T-helper 17 cell (primary cell): ENCODE data around the gene RAP2B. TPM values are rescaled to one million over a fixed set of nuclear protein-coding genes. Genes with fewer than 3 reads are reported as not detected.
"Not testable (repeated sequence)": the region's sequence is repeated elsewhere in the genome, so short reads cannot be mapped to it uniquely, and the experiment has no call there.

ENCODE experiments used
- ATAC-seq: fragments of 150-1000 bp; cut with Tn5 transposase; 2 replicates; pipeline ENCODE4 v1.10.0; 2021; ENCODE audit warnings: mild to moderate bottlenecking, moderate library complexity
- DNase-seq, 3 donors: peaks; one replicate each; pipeline versions ENCODE4 v3.0.0 to v3.0.0-alpha.2; 2020 to 2021
- H3K9me3 ChIP-seq: one replicate; pipeline ENCODE4 v1.7.0; 2013; ENCODE audit warnings: low read length, mild to moderate bottlenecking; ENCODE audit not compliant: control insufficient read depth, poor library complexity, severe bottlenecking
- H3K27ac Mint-ChIP-seq: one replicate; pipeline ENCODE4 v1.8.0; 2022; ENCODE audit warnings: mild to moderate bottlenecking, moderate library complexity, mixed read lengths
- H3K27me3 Mint-ChIP-seq: one replicate; pipeline ENCODE4 v1.8.0; 2022; ENCODE audit warnings: mixed read lengths
- H3K36me3 Mint-ChIP-seq: one replicate; pipeline ENCODE4 v1.8.0; 2022; ENCODE audit warnings: low read depth, mixed read lengths
- H3K4me1 Mint-ChIP-seq: one replicate; pipeline ENCODE4 v1.8.0; 2022; ENCODE audit warnings: mild to moderate bottlenecking, mixed read lengths
- H3K4me3 Mint-ChIP-seq: one replicate; pipeline ENCODE4 v1.8.0; 2022; ENCODE audit warnings: mild to moderate bottlenecking, moderate library complexity, mixed read lengths
- total RNA-seq, 4 donors: library from RNA in 2 of 4; stranded (reverse) in 2 of 4; gene quantifications; one replicate each; pipeline ENCODE4 v1.2.3 and lab custom pipeline; 2022 to 2026

Gene RAP2B
- total RNA-seq, 2 donors from 2014 or later, result 19.7 to 34.3 TPM

GRCh38 chr3:153190923-153191322 lies 28.9 kb downstream of the RAP2B start:
- H3K9me3 ChIP-seq, result no peaks in the 10 kb centered on the region
- H3K4me1 Mint-ChIP-seq, result peaks cover 3% of the 10 kb centered on the region
- no peaks in the 10 kb centered on the region for H3K27me3 Mint-ChIP-seq
- DNase-seq, result no peak
- H3K4me3 Mint-ChIP-seq, result no peak overlapping the region
- peaks cover 2% of the 10 kb centered on the region for H3K36me3 Mint-ChIP-seq
- no peak overlapping the region for H3K27ac Mint-ChIP-seq
- ATAC-seq, result no peak

DNA sequence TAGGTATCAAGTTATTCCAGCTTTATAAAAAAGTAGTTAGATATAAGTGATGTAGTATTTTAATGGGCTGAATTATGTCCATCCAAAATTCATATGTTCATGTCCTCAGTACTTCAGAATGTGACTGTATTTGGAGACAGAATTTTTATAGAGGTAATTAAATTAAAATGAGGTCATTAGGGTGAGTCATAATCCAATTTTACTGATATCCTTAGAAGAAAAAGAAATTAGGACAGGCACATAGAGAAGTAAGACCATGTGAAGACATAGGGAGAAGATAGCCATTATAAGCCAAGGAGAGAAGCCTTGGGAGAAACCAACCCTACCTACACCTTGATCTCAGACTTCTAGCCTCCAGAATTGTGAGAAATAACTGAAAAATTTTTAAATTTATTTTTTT lies 30.3 kb downstream of the RAP2B start:
- Mint-ChIP-seq H3K27me3 (no peaks in the 10 kb centered on the region), H3K4me1 (no peaks in the 10 kb centered on the region), H3K36me3 (peaks cover 2% of the 10 kb centered on the region), H3K4me3 (no peak overlapping the region), H3K27ac (no peak overlapping the region)
- DNase-seq (no peak), ATAC-seq (no peak)
- no peaks in the 10 kb centered on the region for H3K9me3 ChIP-seq

DNA sequence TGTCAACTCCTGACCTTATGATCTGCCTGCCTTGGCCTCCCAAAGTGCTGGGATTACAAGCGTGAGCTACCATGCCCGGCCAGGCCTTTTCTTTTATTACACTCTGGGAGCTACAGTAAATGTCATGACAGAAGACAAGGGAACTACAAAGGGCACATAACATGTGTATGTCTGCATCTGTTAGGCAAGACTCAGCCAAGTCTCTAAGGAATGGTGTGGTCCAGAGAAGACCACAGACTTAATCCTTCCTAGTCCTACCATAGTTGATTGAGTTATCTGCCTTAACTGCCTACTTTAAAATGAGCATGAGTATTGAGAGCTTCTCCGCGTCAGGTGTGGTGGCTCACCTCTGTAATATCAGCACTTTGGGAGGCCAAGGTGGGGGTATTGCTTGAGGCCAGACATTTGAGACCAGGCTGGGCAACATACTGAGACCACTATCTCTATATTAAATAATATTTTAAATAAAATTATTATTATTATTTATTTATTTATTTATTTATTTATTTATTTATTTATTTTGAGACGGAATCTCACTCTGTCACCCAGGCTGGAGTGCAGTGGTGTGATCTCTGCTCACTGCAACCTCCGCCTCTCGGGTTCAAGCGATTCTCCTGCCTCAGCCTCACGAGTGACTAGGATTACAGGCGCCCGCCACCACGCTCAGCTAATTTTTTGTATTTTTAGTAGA lies 31.9 kb downstream of the RAP2B start:
- not testable (repeated sequence) for H3K27me3 Mint-ChIP-seq, H3K36me3 Mint-ChIP-seq, H3K4me1 Mint-ChIP-seq, ATAC-seq, DNase-seq, H3K4me3 Mint-ChIP-seq, H3K27ac Mint-ChIP-seq, H3K9me3 ChIP-seq

DNA sequence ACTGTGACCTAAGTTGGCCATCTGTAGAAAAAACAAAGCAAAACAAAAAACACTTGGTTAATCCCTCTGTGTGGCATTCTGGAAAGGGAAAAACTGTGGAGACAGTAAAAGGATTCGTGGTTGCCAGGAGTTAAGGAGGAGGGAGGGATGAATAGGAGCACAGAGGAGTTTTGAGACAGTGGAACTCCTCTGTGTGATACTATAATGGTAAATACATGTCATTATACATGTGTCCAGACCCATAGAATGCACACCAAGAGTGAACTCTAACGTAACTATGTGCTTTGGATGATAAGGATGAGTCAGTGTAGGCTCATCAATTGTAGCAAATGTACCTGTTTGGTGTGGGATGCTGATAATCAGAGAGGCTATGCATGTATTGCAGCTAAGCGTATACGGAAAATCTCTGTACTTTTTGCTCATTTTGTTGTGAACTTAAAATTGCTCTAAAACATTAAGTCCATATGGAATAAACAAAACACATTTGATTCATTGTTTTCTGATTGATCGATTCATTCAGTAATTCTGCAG lies 33.4 kb downstream of the RAP2B start:
- Mint-ChIP-seq H3K4me3 (no peak overlapping the region), H3K36me3 (no peaks in the 10 kb centered on the region), H3K4me1 (no peaks in the 10 kb centered on the region), H3K27me3 (no peaks in the 10 kb centered on the region), H3K27ac (no peak overlapping the region)
- no peaks in the 10 kb centered on the region for H3K9me3 ChIP-seq
- no peak for DNase-seq
- no peak for ATAC-seq

GRCh38 chr3:153209596-153209995 lies 47.6 kb downstream of the RAP2B start:
- Mint-ChIP-seq H3K27ac (peak overlapping the region; percentile 86), H3K36me3 (peaks cover 3% of the 10 kb centered on the region), H3K4me3 (no peak overlapping the region), H3K27me3 (no peaks in the 10 kb centered on the region), H3K4me1 (peaks cover 22% of the 10 kb centered on the region)
- no peaks in the 10 kb centered on the region for H3K9me3 ChIP-seq
- ATAC-seq (peak; percentile 4), DNase-seq (no peak)

DNA sequence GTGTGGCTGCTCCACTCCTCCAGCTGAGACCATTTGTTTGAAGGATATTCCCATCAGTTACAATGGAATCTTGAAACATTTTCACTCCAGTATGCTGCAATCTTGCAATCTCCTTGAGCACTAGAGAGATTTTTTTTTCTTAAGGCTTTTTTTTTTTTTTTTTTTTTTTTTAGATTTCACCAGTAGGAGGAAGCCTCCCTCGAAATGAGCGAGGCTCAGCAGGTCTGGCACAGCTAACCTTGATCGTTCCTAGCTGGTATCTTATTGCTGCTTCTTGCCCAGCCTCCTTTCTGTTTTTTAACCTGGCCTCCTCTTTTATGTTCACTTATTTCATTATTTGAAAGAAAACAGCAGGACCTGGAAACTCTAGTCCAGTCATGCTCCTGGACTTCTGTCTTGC lies 48.1 kb downstream of the RAP2B start:
- no peaks in the 10 kb centered on the region for H3K9me3 ChIP-seq
- Mint-ChIP-seq H3K27ac (peak overlapping the region; percentile 86), H3K4me3 (peak overlapping the region; percentile 28), H3K27me3 (no peaks in the 10 kb centered on the region), H3K4me1 (peaks cover 23% of the 10 kb centered on the region), H3K36me3 (peaks cover 3% of the 10 kb centered on the region)
- ATAC-seq (peak; percentile 84), DNase-seq (no peak)

DNA sequence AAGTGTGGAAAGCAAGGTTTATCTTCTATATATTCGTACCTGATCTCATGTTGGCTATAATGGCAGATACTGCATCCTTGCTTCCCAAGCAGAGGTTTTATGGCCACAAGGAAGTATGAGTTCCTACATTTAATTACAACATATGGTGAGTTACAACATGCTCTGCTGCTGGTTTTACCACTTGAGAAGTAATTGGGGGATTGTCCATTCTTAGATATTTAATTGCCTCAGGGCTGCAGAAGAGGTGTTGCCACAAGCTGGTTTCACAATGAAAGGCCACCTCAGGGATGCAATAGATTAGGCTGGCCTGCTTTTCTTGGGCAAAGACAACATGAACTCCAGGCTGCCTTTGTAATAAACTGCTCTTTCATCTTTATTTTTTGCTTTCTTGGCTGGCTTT lies 48.6 kb downstream of the RAP2B start:
- Mint-ChIP-seq H3K27ac (peak overlapping the region; percentile 86), H3K4me1 (peaks cover 28% of the 10 kb centered on the region), H3K4me3 (no peak overlapping the region), H3K36me3 (peaks cover 3% of the 10 kb centered on the region), H3K27me3 (no peaks in the 10 kb centered on the region)
- ATAC-seq (no peak), DNase-seq (no peak)
- H3K9me3 ChIP-seq, result no peaks in the 10 kb centered on the region

DNA sequence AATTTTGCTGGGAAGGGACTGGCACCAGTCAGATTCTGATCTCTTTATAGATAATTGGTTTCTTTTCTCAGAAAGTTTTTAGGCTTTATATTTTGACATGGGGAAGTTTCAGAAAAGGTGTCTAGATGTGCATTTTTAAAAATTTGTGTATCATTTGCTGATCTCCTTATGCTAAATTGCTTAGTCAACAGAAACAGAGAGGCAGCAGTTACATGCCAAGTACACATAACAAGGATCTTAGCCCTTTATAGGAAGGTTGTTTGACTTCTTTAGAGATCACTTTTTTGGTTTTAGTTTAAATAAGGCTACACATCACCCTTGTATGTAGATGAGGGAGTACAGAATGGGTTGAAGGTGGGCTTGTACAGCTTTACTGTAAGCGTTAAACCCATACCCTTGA lies 53.5 kb downstream of the RAP2B start:
- H3K36me3 Mint-ChIP-seq, result peaks cover 6% of the 10 kb centered on the region
- DNase-seq (no peak), ATAC-seq (no peak)
- no peaks in the 10 kb centered on the region for H3K9me3 ChIP-seq
- H3K27ac Mint-ChIP-seq, result no peak overlapping the region
- no peaks in the 10 kb centered on the region for H3K27me3 Mint-ChIP-seq
- peaks cover 37% of the 10 kb centered on the region for H3K4me1 Mint-ChIP-seq
- no peak overlapping the region for H3K4me3 Mint-ChIP-seq

- ATAC-seq (no peak), DNase-seq (no peak)
- Mint-ChIP-seq H3K27ac (no peak overlapping the region), H3K36me3 (peaks cover 6% of the 10 kb centered on the region), H3K4me1 (peaks cover 41% of the 10 kb centered on the region), H3K27me3 (no peaks in the 10 kb centered on the region), H3K4me3 (no peak overlapping the region)
- H3K9me3 ChIP-seq, result no peaks in the 10 kb centered on the region
Observed at GRCh38 chr3:153215966-153216365, 53.9 kb downstream of the RAP2B start.

- Mint-ChIP-seq H3K27ac (no peak overlapping the region), H3K36me3 (peaks cover 4% of the 10 kb centered on the region), H3K4me3 (no peak overlapping the region), H3K4me1 (peaks cover 47% of the 10 kb centered on the region), H3K27me3 (no peaks in the 10 kb centered on the region)
- DNase-seq (no peak), ATAC-seq (no peak)
- no peaks in the 10 kb centered on the region for H3K9me3 ChIP-seq
Observed at GRCh38 chr3:153216928-153217327, 54.9 kb downstream of the RAP2B start.

- Mint-ChIP-seq H3K36me3 (peaks cover 4% of the 10 kb centered on the region), H3K4me3 (peak overlapping the region; percentile 8), H3K27ac (peak overlapping the region; percentile 98), H3K27me3 (no peaks in the 10 kb centered on the region), H3K4me1 (peaks cover 45% of the 10 kb centered on the region)
- ATAC-seq, result no peak
- no peak for DNase-seq
- H3K9me3 ChIP-seq, result no peaks in the 10 kb centered on the region
Observed at GRCh38 chr3:153219146-153219545, 57.1 kb downstream of the RAP2B start.
